HG03045 (cell line): ENCODE data around the gene GLE1.

ENCODE experiments used
- ATAC-seq: cut with Tn5 transposase; IDR thresholded peaks from one replicate; pipeline ENCODE4 v1.9.1; 2021; ENCODE audit warnings: mild to moderate bottlenecking, moderate library complexity; ENCODE audit not compliant: unreplicated experiment

Gene GLE1

DNA sequence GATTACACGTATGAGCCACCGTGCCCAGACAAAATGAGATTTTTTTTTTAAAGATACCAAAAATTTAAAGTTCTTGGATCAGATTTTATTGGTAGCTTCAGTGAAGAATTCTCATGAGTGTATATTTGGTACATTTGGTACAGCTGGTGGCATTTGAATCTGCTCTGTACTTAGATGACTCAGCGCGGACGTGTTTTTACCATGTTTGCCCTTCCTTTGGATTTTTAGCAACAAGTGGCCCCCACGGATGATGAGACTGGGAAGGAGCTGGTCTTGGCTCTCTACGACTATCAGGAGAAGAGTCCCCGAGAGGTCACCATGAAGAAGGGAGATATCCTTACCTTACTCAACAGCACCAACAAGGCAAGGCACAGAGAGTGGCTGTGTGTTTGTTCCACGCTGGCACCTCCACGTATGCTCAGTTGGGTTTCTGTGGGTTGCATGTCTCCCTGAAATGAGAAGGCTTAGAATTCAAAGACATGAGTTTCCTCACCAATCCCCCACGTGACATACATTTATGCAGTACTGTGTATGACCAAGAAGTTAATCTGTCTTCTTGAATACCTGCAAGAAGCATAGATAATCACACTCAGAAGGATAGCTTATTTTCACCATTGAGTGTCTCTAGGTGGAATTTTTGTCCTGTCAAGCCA lies 84.2 kb downstream of the GLE1 start:
- no peak for ATAC-seq
